Omental fat pad (tissue), 4 donors: ENCODE measurements around the gene PAOX. TPM values are rescaled to one million over a fixed set of nuclear protein-coding genes. Genes with fewer than 3 reads are reported as not detected.

ENCODE experiments used
- ATAC-seq: fragments of 150-250 bp; one replicate; pipeline ENCODE4 v1.9.1; 2016; ENCODE audit warnings: mild to moderate bottlenecking, moderate library complexity; ENCODE audit not compliant: low FRiP score
- DNase-seq: peaks from one replicate; pipeline ENCODE4 v3.0.0-alpha.2; 2019; ENCODE audit warnings: low spot score
- total RNA-seq, 4 donors: library from RNA; depleted of rRNA; stranded (reverse); fragments of >200 nt; gene quantifications; one replicate each; pipeline ENCODE4 v1.1.0, GENCODE V29; 2016
- TF ChIP-seq, protein P1 (sequence below), 3 donors: fragments of 450-650 bp; IDR thresholded peaks; one replicate each; pipeline ENCODE4 v1.5.1; 2016 to 2017; ENCODE audit warnings: antibody characterized with exemption in 3 of 3, mild to moderate bottlenecking in 3 of 3, moderate library complexity in 2 of 3

Gene PAOX
- total RNA-seq, 4 donors from 2014 or later: 3.8 to 7.7 (median 6.1) TPM

DNA sequence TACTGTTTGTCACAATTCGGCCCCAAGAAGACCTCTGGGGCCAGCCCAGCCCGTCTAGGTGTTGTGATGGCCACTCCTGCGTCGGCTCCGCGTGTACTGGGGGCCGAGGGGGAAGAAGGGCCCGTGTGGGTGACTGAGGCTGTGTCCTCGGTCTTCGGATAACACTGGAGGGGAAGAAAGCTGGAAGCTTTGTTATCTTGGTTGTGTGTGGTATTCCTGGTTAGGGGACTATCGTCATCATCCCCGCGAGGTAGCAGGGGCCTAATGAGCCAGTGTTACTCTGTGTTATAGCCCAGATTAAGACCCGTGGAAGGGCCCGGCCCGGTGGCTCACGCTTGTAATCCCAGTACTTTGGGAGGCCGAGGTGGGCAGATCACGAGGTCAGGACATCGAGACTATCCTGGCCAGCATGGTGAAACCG, 15.7 kb downstream of the PAOX start:
- no peak for DNase-seq
- TF ChIP-seq, protein P1, sequence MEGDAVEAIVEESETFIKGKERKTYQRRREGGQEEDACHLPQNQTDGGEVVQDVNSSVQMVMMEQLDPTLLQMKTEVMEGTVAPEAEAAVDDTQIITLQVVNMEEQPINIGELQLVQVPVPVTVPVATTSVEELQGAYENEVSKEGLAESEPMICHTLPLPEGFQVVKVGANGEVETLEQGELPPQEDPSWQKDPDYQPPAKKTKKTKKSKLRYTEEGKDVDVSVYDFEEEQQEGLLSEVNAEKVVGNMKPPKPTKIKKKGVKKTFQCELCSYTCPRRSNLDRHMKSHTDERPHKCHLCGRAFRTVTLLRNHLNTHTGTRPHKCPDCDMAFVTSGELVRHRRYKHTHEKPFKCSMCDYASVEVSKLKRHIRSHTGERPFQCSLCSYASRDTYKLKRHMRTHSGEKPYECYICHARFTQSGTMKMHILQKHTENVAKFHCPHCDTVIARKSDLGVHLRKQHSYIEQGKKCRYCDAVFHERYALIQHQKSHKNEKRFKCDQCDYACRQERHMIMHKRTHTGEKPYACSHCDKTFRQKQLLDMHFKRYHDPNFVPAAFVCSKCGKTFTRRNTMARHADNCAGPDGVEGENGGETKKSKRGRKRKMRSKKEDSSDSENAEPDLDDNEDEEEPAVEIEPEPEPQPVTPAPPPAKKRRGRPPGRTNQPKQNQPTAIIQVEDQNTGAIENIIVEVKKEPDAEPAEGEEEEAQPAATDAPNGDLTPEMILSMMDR (IDR thresholded peaks at IDR 0.05): no peak
- no peak for ATAC-seq

DNA sequence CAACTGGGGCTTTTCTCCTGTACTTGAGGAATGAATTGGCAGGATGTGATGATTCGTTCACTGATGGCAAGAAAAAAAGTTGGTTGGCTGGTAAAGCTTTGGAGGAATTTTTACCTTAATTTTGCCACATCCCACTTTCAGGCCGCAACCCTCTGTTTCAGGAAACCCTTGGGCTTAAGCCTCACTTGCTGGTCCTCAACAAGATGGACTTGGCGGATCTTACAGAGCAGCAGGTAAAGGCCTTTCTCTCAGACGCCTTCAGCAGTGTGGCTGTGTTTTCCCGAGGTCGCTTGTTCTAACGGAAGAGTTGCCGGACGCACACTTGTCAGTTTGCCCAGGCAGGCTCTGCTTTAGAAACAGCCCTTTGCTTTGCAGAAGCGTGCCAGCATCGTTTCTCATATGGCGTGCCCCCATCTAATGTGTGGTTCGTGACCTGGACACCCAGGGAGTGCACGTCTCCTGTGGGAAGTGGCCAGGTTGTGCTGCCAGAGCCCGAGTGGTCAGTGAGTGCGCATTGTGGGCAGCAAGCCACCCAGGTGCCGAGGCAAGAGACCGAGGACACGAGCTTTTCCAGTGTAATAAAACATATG, 17.1 kb downstream of the PAOX start:
- no peak for DNase-seq
- no peak for ATAC-seq
- TF ChIP-seq, protein P1 (IDR thresholded peaks at IDR 0.05): no peak

DNA sequence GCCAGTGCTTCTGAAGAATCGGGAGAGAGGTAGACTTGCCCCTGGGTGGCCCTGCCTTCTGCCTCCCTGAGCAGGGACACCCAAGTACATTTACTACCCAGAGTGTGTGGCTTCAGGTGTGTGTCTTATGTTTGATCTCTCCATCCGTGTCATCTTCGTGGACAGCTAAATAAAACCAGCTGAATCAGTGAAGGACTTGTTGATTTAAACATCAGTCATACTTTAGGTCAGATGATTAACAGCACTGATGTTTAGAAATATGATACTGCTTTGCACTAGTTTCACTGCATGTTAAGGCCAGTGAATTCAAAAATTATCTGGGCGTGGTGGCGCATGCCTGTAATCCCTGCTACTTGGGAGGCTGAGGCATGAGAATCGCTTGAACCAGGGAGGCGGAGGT, 18.9 kb downstream of the PAOX start:
- TF ChIP-seq, protein P1 (IDR thresholded peaks at IDR 0.05): no peak
- no peak for ATAC-seq
- no peak for DNase-seq

DNA sequence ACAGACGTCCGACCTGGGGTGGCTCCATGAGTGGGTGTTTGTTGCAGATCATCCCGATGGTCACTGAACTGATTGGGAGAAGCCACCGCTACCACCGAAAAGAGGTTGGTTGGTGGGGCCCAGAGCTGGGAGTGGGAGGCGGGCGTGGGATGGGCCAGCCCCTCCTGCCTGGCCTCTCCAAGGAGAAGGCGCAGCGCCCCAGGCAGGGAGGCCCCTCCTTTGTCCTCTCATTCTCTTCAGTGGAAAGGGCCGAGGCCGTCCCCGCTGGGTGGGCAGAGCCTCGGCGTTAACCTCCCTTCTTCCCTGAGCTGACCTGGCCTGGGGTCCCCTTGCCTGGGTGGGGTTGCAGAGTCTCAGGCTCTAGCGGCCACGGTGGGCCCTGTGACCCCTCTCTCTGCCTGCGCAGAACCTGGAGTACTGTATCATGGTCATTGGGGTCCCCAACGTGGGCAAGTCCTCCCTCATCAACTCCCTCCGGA, 20.1 kb downstream of the PAOX start:
- ATAC-seq (no peak), DNase-seq (no peak)

DNA sequence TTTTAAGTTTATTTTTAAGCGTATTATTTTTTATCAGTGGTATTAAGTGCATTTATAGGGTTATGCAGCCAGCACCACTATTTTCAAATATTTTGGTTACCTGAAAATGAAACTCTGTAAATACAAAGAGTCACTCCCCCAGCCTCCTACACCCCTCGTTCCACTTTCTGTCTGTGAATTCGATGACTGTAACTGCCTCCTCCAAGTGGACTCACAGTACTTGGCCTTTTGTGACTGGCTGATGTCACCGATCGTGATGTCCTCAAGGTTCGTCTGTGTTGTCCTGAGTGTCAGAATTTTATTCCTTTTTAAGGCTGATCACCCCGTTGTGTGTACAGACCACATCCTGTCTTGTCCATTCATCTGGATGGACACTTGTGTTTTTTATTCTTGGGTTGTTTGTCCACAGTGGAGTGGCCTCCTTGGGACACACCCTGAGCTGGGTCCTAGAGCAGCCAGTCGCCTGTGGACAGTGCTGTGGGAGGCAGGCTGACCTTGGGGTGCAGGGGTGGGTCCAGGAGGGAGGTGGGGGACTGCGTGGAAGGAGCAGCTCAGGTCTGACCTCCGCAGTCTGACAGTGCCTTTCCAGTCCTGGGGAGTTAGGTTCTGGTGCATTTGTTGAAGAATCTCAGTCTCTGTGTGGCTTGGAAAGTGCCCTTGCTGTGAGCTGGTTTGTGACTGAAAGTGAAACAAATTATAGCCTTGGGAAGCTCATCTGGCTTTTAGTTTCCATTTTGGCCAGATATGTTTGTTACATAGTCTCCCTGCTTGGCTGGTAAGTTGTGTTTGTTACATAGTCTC, 21.8 kb downstream of the PAOX start:
- ATAC-seq: no peak
- no peak for DNase-seq
- TF ChIP-seq, protein P1 (IDR thresholded peaks at IDR 0.05): no peak

More for the DNA sequence above, 20.1 kb downstream of the PAOX start:
- TF ChIP-seq, protein P1 (IDR thresholded peaks at IDR 0.05): no peak

DNA sequence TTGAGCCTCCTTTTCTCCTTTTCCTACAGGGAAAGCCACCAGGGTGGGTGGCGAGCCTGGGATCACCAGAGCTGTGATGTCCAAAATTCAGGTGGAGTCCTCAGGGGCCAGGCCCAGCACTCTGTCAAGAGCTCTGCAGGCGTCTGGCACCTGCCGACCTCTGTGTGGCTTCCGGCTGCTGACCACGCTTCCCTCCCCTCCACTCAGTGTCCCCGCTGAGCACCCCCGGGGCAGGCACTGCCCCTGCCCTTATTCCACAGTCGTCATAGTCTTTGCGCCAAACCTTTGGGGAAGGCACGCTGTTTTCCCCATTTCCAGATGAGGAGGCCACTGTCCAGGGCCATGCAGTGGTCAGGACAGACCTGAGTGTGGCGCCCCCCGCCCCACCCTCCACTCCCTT, 22.4 kb downstream of the PAOX start:
- no peak for DNase-seq
- ATAC-seq: no peak
- TF ChIP-seq, protein P1 (IDR thresholded peaks at IDR 0.05): no peak
